ENCODE results near the gene LHFPL3. TPM values are rescaled to one million over a fixed set of nuclear protein-coding genes. Genes with fewer than 3 reads are reported as not detected.

Gene LHFPL3
- total and polyA plus RNA-seq, 2 donors (not counting 1 experiment from before 2014, with no cell fraction given): not detected

DNA sequence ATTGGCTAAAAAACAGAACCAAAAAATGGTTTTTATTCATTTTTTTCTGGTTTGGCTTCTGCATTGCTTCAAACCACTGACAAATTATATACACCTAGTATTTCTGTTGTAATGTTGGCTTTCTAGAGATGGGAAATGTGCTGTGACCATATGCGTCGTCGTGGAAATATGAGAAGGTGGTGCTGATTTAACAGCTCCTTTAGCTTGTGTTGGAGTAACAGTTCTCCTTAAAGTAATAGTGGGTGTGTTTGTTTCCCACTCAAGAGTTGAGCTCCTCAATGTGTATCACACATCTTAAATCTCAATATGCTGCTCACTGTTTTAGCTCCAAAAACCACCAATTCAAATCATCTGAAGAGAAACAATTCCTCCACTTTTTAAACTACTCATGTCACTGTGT is 196.4 kb downstream of the LHFPL3 start:
- no peaks in the 10 kb centered on the region for H3K36me3 ChIP-seq (ENCODE audit: control insufficient read depth, insufficient read depth, low read length)
- H3K79me2 ChIP-seq (ENCODE audit: control insufficient read depth, insufficient read depth, low read length): no peaks in the 10 kb centered on the region
- no peaks in the 10 kb centered on the region for H4K20me1 ChIP-seq (ENCODE audit: control insufficient read depth, extremely low read depth, insufficient read depth, low read length)
- H3K4me1 ChIP-seq (ENCODE audit: control insufficient read depth, extremely low read depth, insufficient read depth, low read length): no peaks in the 10 kb centered on the region
- no peak overlapping the region for H3K9ac ChIP-seq (ENCODE audit: insufficient read depth, low read length)
- no peaks in the 10 kb centered on the region for H3K9me3 ChIP-seq (ENCODE audit: control insufficient read depth, insufficient read depth, low read depth, low read length)
- no peak overlapping the region for H2AFZ ChIP-seq (ENCODE audit: low read length)
- H3K4me2 ChIP-seq (ENCODE audit: extremely low read depth, insufficient read depth, low read length): no peak overlapping the region
- H3K27me3 ChIP-seq (ENCODE audit: control insufficient read depth, insufficient read depth, low read length): no peaks in the 10 kb centered on the region
- no peak overlapping the region for H3K4me3 ChIP-seq (replicated peaks in 1 of 4; ENCODE audit: control extremely low read depth in 1 of 4, insufficient read depth in 1 of 4, low read depth in 3 of 4, low read length in 4 of 4)
- TF ChIP-seq, protein P1, sequence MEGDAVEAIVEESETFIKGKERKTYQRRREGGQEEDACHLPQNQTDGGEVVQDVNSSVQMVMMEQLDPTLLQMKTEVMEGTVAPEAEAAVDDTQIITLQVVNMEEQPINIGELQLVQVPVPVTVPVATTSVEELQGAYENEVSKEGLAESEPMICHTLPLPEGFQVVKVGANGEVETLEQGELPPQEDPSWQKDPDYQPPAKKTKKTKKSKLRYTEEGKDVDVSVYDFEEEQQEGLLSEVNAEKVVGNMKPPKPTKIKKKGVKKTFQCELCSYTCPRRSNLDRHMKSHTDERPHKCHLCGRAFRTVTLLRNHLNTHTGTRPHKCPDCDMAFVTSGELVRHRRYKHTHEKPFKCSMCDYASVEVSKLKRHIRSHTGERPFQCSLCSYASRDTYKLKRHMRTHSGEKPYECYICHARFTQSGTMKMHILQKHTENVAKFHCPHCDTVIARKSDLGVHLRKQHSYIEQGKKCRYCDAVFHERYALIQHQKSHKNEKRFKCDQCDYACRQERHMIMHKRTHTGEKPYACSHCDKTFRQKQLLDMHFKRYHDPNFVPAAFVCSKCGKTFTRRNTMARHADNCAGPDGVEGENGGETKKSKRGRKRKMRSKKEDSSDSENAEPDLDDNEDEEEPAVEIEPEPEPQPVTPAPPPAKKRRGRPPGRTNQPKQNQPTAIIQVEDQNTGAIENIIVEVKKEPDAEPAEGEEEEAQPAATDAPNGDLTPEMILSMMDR (conservative IDR thresholded peaks at IDR 0.05 in 1 of 2, IDR thresholded peaks at IDR 0.05 in 1 of 2; ENCODE audit: low read depth in 1 of 2, low read length in 2 of 2): no peak
- no peak for TF ChIP-seq EZH2 (IDR thresholded peaks at IDR 0.05; ENCODE audit: low read length, missing control alignments)
- H3K27ac ChIP-seq (ENCODE audit: insufficient read depth, low read length): no peak overlapping the region
- no peak for DNase-seq (ENCODE audit: low read depth in 2 of 2)

DNA sequence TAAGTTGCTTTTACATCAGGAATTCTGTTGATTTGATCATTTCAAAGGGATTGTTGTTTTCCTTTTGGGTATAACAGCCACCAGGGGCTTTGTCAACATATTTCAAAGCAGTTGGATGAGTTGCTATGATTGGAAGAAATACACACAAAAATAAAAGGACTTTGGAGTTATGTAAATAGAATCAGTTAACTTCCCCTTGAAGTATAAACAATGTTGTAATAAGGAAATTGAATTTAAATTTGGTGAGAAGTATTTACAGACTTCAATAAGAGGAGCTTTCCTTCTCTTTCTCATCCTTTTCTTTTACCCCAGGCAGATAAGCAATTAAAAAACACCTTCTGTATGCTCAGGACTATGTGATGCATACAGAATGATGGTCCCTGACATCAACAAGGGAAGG is 199.7 kb downstream of the LHFPL3 start:
- TF ChIP-seq EZH2 (IDR thresholded peaks at IDR 0.05; ENCODE audit: low read length, missing control alignments): no peak
- TF ChIP-seq, protein P1 (conservative IDR thresholded peaks at IDR 0.05 in 1 of 2, IDR thresholded peaks at IDR 0.05 in 1 of 2; ENCODE audit: low read depth in 1 of 2, low read length in 2 of 2): no peak
- no peak overlapping the region for H3K9ac ChIP-seq (ENCODE audit: insufficient read depth, low read length)
- no peaks in the 10 kb centered on the region for H3K79me2 ChIP-seq (ENCODE audit: control insufficient read depth, insufficient read depth, low read length)
- no peaks in the 10 kb centered on the region for H3K4me1 ChIP-seq (ENCODE audit: control insufficient read depth, extremely low read depth, insufficient read depth, low read length)
- no peaks in the 10 kb centered on the region for H4K20me1 ChIP-seq (ENCODE audit: control insufficient read depth, extremely low read depth, insufficient read depth, low read length)
- H3K9me3 ChIP-seq (ENCODE audit: control insufficient read depth, insufficient read depth, low read depth, low read length): no peaks in the 10 kb centered on the region
- H3K36me3 ChIP-seq (ENCODE audit: control insufficient read depth, insufficient read depth, low read length): no peaks in the 10 kb centered on the region
- H3K4me3 ChIP-seq (replicated peaks in 1 of 4; ENCODE audit: control extremely low read depth in 1 of 4, insufficient read depth in 1 of 4, low read depth in 3 of 4, low read length in 4 of 4): no peak overlapping the region
- H3K27ac ChIP-seq (ENCODE audit: insufficient read depth, low read length): no peak overlapping the region
- no peak for DNase-seq (ENCODE audit: low read depth in 2 of 2)
- H3K4me2 ChIP-seq (ENCODE audit: extremely low read depth, insufficient read depth, low read length): no peak overlapping the region
- H2AFZ ChIP-seq (ENCODE audit: low read length): no peak overlapping the region
- H3K27me3 ChIP-seq (ENCODE audit: control insufficient read depth, insufficient read depth, low read length): no peaks in the 10 kb centered on the region

DNA sequence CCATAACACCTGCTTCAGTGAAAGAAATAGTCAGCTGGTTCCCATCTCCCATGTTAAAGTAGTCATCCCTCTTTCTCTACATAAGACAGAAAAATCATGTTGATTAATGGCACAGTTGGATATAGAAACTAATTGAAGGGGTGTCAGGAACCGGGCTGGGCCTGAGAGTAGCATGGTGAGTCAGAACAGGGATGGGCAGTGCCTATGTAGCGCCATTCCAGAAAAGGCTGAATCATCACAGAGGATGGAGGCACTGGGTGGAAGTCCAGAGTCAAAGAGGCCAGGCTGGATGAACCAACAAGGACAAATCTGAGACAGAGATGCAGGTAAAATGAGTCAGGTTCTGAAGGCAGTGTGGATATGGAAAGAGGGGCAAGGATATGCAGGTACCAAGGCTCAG is 201.2 kb downstream of the LHFPL3 start:
- no peak for TF ChIP-seq EZH2 (IDR thresholded peaks at IDR 0.05; ENCODE audit: low read length, missing control alignments)
- TF ChIP-seq, protein P1 (conservative IDR thresholded peaks at IDR 0.05 in 1 of 2, IDR thresholded peaks at IDR 0.05 in 1 of 2; ENCODE audit: low read depth in 1 of 2, low read length in 2 of 2): no peak
- no peak for DNase-seq (ENCODE audit: low read depth in 2 of 2)
- H3K79me2 ChIP-seq (ENCODE audit: control insufficient read depth, insufficient read depth, low read length): no peaks in the 10 kb centered on the region
- no peak overlapping the region for H3K4me3 ChIP-seq (replicated peaks in 1 of 4; ENCODE audit: control extremely low read depth in 1 of 4, insufficient read depth in 1 of 4, low read depth in 3 of 4, low read length in 4 of 4)
- no peak overlapping the region for H3K9ac ChIP-seq (ENCODE audit: insufficient read depth, low read length)
- H3K9me3 ChIP-seq (ENCODE audit: control insufficient read depth, insufficient read depth, low read depth, low read length): no peaks in the 10 kb centered on the region
- no peaks in the 10 kb centered on the region for H3K27me3 ChIP-seq (ENCODE audit: control insufficient read depth, insufficient read depth, low read length)
- H4K20me1 ChIP-seq (ENCODE audit: control insufficient read depth, extremely low read depth, insufficient read depth, low read length): no peaks in the 10 kb centered on the region
- H3K27ac ChIP-seq (ENCODE audit: insufficient read depth, low read length): no peak overlapping the region
- H3K36me3 ChIP-seq (ENCODE audit: control insufficient read depth, insufficient read depth, low read length): no peaks in the 10 kb centered on the region
- no peak overlapping the region for H3K4me2 ChIP-seq (ENCODE audit: extremely low read depth, insufficient read depth, low read length)
- H3K4me1 ChIP-seq (ENCODE audit: control insufficient read depth, extremely low read depth, insufficient read depth, low read length): no peaks in the 10 kb centered on the region
- no peak overlapping the region for H2AFZ ChIP-seq (ENCODE audit: low read length)

Data from fibroblast of lung (primary cell).